Prostate gland (tissue), 2 donors: ENCODE results near the gene C1orf159. TPM values are rescaled to one million over a fixed set of nuclear protein-coding genes. Genes with fewer than 3 reads are reported as not detected.
"Not testable (repeated sequence)": the region's sequence is repeated elsewhere in the genome, so short reads cannot be mapped to it uniquely, and the experiment has no call there.

Experiments
- DNase-seq: peaks from one replicate; pipeline ENCODE4 v3.0.0-alpha.2; 2019; ENCODE audit warnings: low spot score
- H3K27ac ChIP-seq, 2 donors: fragments of 200-600 bp; sonication (generic); 2 replicates each; pipeline ENCODE4 v1.5.1; 2017 to 2019
- H3K27me3 ChIP-seq: fragments of 200-600 bp; sonication (generic); replicated peaks from 2 replicates; pipeline ENCODE4 v1.5.1; 2019; ENCODE audit not compliant: insufficient read depth
- H3K36me3 ChIP-seq, 2 donors: fragments of 200-600 bp; sonication (generic); 1 replicate in 1 of 2; 2 replicates in 1 of 2; pipeline versions ENCODE4 v1.5.1 to v1.8.1; 2017 to 2019
- H3K4me1 ChIP-seq: fragments of 200-600 bp; sonication (generic); replicated peaks from 2 replicates; pipeline ENCODE4 v1.5.1; 2019
- H3K4me3 ChIP-seq, 2 donors: fragments of 200-600 bp; sonication (generic); 2 replicates each; pipeline ENCODE4 v1.5.1; 2017 to 2019
- H3K9me3 ChIP-seq: fragments of 200-600 bp; sonication (generic); 2 replicates; pipeline ENCODE4 v1.5.1; 2017
- CTCF ChIP-seq, 4 experiments: fragments of 200-600 bp in 2 of 4; fragments of 450-650 bp in 2 of 4; sonication (generic) in 2 of 4; IDR thresholded peaks; 1 replicate in 3 of 4; 2 replicates in 1 of 4; pipeline ENCODE4 v1.5.1; 2016 to 2019; ENCODE audit warnings: antibody characterized with exemption in 4 of 4, mild to moderate bottlenecking in 2 of 4, moderate library complexity in 2 of 4
- POLR2A ChIP-seq: fragments of 450-650 bp; IDR thresholded peaks from one replicate; pipeline ENCODE4 v1.6.1; 2016; ENCODE audit warnings: antibody characterized with exemption, mild to moderate bottlenecking
- POLR2AphosphoS5 ChIP-seq: sonication (generic); formaldehyde crosslinking; IDR thresholded peaks from one replicate; pipeline ENCODE4 v1.6.1; 2017; ENCODE audit warnings: antibody characterized with exemption
- WGBS: methylation state at CpG from one replicate; pipeline ENCODE4 v1.1.5; 2018; 5-methylcytosine and 5-hydroxymethylcytosine counted together
- intact Hi-C: fragments of 100-400 bp; cut with DNase I; formaldehyde crosslinking; loops from one replicate; pipeline ENCODE4 v1.14.2; 2022
- total RNA-seq, 2 donors: library from RNA; depleted of rRNA; stranded (reverse); fragments of >200 nt; gene quantifications; one replicate each; pipeline ENCODE4 v1.1.0, GENCODE V29; 2016

C1orf159 gene
- total RNA-seq, 2 donors from 2014 or later, result 20.0 to 26.4 TPM

GRCh38 chr1:1059494-1060280 lies 56.2 kb downstream of the C1orf159 start:
- H3K27me3 ChIP-seq, result peaks cover 9% of the 10 kb centered on the region
- H3K36me3 ChIP-seq, result no peaks in the 10 kb centered on the region
- H3K4me1 ChIP-seq, result peaks cover 4% of the 10 kb centered on the region
- H3K9me3 ChIP-seq, result no peaks in the 10 kb centered on the region
- 3% methylated on average over 57 of the region's 69 CpGs for WGBS
- H3K27ac ChIP-seq, result no peak overlapping the region
- DNase-seq, result peak; percentile 85
- H3K4me3 ChIP-seq, result peak overlapping the region; percentile 39 to 42
- TF ChIP-seq CTCF (IDR thresholded peaks at IDR 0.05), result peak in 2 of 4 experiments; percentile 2 to 11
- TF ChIP-seq POLR2AphosphoS5, result no peak
- peak; percentile 33 for TF ChIP-seq POLR2A
- intact Hi-C loops, result no loop called here

- WGBS, result under 1% methylated on average over 45 of the region's 48 CpGs
- H3K9me3 ChIP-seq, result no peaks in the 10 kb centered on the region
- DNase-seq, result no peak
- H3K27me3 ChIP-seq, result peaks cover 9% of the 10 kb centered on the region
- intact Hi-C loops, result no loop called here
- H3K4me3 ChIP-seq, result peak overlapping the region; percentile 39 to 42
- peaks cover 4% of the 10 kb centered on the region for H3K4me1 ChIP-seq
- TF ChIP-seq POLR2A (no peak), CTCF (IDR thresholded peaks at IDR 0.05) (peak in 1 of 4 experiments; percentile 15)
- no peaks in the 10 kb centered on the region for H3K36me3 ChIP-seq
- no peak overlapping the region for H3K27ac ChIP-seq
These were observed 56.9 kb downstream of the C1orf159 start for GRCh38 chr1:1058921-1059493.

GRCh38 chr1:1058088-1058905 lies 57.6 kb downstream of the C1orf159 start:
- DNase-seq, result no peak
- 11% methylated on average over 24 of the region's 24 CpGs for WGBS
- H3K27me3 ChIP-seq, result peaks cover 9% of the 10 kb centered on the region
- H3K9me3 ChIP-seq, result no peaks in the 10 kb centered on the region
- H3K27ac ChIP-seq, result no peak overlapping the region
- no peak for TF ChIP-seq CTCF (IDR thresholded peaks at IDR 0.05)
- no peak for TF ChIP-seq POLR2AphosphoS5
- no peak for TF ChIP-seq POLR2A
- intact Hi-C loops, result no loop called here
- peaks cover 4% of the 10 kb centered on the region for H3K4me1 ChIP-seq
- no peaks in the 10 kb centered on the region for H3K36me3 ChIP-seq
- no peak overlapping the region for H3K4me3 ChIP-seq

- H3K9me3 ChIP-seq, intact Hi-C loops: not testable (repeated sequence)
These were observed 58.2 kb downstream of the C1orf159 start for GRCh38 chr1:1057769-1058087.

GRCh38 chr1:1055841-1056736 lies 59.8 kb downstream of the C1orf159 start:
- Histone ChIP-seq H3K36me3 (no peaks in the 10 kb centered on the region), H3K4me1 (no peaks in the 10 kb centered on the region), H3K27me3 (peaks cover 8% of the 10 kb centered on the region), H3K4me3 (no peak overlapping the region), H3K27ac (no peak overlapping the region), H3K9me3 (no peaks in the 10 kb centered on the region)
- no peak for TF ChIP-seq POLR2A
- no peak for TF ChIP-seq CTCF (IDR thresholded peaks at IDR 0.05)
- intact Hi-C loops, result no loop called here
- 93% methylated on average over 46 of the region's 50 CpGs for WGBS
- no peak for DNase-seq

More at GRCh38 chr1:1057769-1058087, 58.2 kb downstream of the C1orf159 start:
- not testable (repeated sequence) for DNase-seq, H3K4me3 ChIP-seq, H3K27me3 ChIP-seq, H3K4me1 ChIP-seq, H3K36me3 ChIP-seq, H3K27ac ChIP-seq
- WGBS, result 49% methylated on average over 15 of the region's 15 CpGs
